Right lung (tissue), 5 donors: ENCODE measurements around the gene ARHGAP26. TPM values are rescaled to one million over a fixed set of nuclear protein-coding genes. Genes with fewer than 3 reads are reported as not detected.

ENCODE experiments used
- DNase-seq, 2 donors: peaks; one replicate each; pipeline ENCODE4 v3.0.0-alpha.2; 2013
- polyA plus RNA-seq, 5 donors: library from polyadenylated mRNA; unstranded; fragments of 120-200 nt; gene quantifications; one replicate each; pipeline versions ENCODE4 v1.2.1 to v1.2.3, GENCODE V29; 2013; ENCODE audit warnings: inconsistent platforms in 1 of 5, low replicate concordance in 1 of 5; ENCODE audit not compliant: insufficient read length in 5 of 5, insufficient read depth in 1 of 5

The ARHGAP26 gene
- polyA plus RNA-seq, 5 donors, result 7.8 to 16.4 (median 14.2) TPM

DNA sequence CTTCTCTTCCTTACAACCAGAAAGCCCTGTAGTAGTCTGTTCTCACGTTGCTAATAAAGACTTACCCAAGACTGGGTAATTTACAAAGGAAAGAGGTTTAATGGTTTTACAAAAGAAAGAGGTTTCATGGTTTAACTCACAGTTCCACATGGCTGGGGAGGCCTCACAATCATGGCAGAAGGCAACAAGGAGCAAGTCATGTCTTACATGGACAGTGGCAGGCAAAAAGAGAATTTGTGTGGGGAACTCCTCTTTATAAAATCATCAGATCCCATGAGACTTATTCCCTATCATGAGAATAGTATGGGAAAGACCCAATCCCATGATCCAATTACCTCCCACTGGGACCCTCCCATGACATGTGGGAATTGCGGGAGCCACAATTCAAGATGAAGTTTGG lies 468.4 kb downstream of the ARHGAP26 start:
- no peak for DNase-seq

DNA sequence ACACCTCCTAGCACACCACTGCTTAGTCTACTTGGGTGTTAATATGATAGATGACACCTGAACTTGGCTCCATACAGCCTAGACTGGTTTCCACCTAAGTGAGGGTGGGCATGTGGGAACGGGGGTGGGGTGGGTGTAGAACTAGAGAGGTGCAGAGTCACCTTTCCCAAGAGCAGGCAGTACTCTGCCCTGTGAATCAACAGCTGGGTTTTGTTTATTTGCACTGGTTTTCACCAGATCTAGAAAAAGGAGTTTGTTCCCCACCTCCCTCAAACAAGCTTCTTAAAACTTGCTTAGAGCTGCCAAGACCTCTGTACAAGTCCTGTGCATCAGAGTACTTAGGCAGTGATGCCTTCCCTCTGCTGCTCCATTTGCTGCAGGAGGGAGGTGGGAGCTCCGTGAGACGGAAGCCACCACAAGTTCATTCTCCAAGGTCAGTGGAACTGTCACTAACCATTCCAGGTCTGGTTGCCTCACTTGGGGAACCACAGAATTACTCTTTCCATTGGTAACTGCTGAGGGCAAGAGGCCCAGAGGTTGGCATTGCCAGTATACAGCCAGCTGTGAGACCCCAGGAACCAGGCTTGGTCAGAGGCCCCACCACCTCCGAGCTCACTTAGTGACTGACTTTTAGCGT lies 469.8 kb downstream of the ARHGAP26 start:
- no peak for DNase-seq

DNA sequence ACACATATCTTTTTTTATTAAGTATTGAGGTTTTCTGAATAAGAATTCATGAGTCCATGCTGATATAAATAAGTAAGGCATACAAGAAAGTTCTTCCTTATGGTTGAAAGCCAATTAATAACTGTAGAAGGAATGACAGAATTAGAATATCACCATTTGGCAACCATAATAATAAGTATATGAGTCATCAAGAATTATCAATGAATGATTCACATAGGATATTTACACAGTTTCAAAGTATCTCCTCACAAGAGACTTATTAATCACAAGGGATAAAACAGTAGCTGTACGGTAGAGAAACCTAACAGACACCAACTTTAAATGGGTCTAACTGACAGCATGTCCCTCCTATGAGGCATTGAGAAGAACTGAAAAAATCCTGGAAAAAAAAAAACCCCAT lies 471.7 kb downstream of the ARHGAP26 start:
- DNase-seq, result no peak

DNA sequence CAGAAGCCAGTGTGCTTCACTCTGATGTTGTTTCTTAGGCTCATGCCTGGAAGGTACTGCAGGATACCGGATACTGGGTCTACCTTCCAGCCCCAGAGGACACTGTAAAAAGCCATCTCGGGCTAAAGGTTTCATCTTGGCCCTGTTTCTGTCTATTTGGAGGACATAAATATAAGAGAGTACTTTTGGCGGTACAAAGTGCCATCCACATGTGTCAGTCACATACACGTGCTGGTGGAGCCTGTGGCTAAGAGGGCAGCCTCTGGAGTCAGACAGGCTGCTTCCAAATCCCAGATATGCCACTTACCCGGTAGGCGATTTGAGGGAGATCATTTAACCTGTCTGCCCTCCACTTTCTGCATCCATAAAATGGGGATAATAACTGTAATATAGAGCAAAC lies 472.9 kb downstream of the ARHGAP26 start:
- DNase-seq, result no peak

DNA sequence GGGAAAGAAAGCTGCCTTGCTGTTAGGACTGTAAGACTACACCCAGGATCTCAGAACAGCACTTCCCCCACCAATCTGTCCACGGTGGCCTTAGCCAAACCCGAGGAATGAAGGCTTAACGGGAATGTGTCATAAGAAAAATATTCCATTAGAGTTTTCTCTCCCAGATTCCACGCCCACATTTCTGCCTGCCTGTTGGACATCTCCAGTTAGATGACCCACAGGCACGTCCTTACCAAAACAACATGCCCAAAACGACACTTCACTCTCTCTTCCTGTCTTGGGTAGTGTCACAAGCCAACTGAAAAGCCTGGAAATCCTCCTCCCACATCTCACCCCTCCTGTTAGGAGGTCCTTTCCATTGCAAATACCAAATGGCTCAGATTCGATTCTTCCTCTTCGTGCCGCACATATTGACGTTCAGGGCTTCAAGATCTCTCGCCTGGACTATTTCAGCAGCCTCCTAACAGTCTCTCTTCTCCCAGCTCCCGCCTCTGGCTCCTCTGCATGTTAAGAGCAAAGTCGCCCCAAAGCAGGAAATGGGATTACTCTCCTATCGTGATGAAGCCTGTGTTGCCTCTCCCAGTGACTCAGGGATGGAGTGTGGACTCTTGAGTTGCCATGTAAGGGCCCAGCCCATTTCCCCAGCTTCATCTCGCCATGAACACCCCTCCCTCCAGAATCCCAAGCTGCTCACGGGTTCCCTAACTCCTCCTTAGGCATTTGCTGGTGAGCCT lies 474.0 kb downstream of the ARHGAP26 start:
- DNase-seq, result no peak

DNA sequence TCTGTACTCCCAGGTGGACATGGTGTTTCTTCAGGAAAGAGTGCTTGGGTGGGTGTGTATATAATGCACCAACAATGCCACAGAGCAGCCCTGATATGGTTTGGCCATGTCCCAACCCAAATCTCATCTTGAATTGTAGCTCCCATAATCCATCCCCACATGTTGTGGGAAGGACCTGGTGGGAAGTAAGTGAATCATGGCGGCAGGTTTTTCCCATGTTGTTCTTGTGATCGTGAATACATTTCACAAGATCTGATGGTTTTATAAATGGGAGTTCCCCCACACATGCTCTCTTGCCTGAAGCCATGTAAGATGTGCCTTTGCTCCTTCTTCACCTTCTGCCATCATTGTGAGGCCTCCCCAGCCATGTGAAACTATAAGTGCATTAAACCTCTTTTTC lies 474.8 kb downstream of the ARHGAP26 start:
- DNase-seq, result no peak

DNA sequence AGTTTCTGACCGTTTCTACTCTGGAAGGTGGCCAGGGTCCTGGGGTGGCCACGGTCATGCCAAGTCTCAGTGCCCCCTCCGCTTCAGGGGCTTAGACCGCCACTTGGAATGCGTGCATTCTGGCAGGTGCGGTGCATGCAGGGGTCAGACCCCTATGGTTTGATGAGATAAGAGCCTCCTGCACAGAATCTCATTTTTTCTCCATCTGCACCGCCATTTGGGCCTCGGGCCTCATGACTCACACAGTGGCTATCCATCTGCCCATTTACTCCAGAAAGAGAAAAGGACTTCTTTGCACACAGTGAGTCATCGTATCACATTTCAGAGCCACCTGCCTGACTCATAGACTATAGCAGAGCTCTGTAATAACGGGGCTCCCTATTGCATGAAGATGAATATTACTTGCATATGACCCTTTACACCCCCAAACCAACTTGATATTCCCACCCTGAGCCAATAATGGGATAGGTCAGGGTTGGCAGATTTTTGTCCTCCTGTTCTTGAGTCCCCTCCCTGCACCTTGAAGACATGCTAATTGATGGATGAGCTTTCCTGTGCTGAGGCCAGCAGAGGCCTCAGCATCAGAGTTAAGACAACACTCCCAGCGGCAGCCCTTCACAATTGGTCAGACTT lies 475.9 kb downstream of the ARHGAP26 start:
- no peak for DNase-seq

DNA sequence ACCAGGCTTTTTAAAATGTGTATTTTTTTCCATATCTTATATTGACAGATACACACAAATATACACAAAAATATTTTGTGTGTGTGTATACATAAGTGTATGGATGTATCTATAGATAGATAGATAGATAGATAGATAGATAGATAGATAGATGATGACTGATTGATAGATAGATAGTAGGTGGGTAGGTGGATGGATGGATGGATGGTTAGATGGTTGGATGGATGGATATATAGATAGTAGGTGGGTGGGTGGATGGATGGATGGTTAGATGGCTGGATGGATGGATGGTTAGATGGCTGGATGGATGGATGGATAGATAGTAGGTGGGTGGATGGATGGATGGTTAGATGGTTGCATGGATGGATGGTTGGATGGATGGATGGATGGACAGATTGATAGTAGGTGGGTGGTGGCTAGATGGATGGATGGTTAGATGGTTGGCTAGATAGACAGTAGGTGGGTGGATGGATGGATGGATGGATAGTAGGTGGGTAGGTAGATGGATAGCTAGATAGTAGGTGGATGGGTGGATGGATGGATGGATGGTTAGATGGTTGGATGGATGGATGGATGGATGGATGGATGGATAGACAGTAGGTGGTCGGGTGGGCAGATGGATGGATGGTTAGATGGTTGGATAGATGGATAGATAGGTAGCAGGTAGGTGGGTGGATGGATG lies 477.1 kb downstream of the ARHGAP26 start:
- no peak for DNase-seq

DNA sequence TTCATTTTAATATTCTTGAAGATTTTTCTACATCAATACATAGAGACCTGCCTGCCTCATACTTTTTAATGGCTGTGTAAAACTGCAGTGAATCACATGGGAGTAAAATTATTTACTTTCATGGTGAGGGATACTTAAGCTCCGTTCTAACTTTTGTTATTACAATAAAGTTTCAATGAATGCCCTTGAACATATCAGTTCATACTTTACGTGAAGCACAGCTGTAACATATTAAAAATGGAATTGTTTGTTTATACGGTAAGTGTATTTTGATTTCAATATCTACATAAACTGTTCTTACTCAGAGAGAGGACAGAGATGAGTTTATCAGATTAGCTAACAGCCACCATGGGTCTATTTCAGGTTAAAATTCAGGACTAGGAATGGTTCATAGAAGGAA lies 478.2 kb downstream of the ARHGAP26 start:
- DNase-seq, result no peak

DNA sequence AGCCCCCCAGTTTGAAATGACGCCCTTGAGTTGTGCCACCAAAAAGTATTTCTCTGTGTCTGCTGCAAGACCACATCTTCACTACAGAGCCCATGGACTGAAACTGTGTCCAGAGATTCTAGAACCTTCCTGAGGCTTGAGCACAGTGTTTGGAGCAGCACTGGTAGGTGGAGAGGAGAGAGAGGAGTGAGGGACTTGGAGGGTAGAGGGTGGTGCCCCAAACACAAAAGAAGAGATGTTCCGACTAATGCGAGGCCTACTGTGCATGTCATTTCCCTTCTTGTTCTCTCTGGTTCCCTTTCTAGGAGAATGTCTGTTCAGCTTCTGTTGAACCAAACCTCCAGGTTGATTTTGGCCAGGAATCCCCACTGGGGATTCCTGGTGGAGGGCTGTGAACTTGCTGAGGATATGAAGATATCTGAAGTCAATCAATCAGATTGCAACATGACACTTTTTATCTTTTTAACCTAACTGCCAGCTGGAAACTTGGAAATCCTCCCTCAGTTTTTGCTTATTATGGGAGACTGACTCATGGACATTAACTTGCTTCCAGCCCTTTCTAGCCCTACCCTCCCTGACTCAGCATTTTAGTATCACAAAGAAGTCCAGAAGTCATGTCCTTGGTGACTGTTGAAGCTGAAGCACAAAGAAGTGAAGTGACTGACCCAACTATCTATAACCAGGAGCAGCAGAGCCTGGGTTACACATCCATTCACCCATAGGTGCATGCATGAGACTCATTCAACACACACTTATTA lies 478.8 kb downstream of the ARHGAP26 start:
- no peak for DNase-seq

DNA sequence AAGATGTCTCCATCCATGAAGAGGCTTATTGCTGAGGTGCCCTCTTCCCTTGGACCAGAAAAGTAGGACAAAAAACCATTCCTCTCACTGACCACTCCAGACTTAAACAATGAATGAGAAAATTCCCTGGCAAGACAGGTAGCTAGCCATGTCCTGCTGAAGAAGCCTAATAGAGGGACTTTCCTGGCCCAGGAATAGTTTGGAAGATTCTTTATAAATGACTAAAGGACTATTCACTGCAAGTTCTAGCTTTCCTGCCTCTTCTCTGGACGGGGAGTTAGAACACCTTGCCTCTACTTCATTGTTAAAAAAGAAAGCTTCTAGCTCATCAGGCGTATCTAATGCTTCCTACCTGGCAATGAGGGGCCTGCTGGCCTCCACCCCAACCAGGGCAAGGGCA lies 479.7 kb downstream of the ARHGAP26 start:
- no peak for DNase-seq

DNA sequence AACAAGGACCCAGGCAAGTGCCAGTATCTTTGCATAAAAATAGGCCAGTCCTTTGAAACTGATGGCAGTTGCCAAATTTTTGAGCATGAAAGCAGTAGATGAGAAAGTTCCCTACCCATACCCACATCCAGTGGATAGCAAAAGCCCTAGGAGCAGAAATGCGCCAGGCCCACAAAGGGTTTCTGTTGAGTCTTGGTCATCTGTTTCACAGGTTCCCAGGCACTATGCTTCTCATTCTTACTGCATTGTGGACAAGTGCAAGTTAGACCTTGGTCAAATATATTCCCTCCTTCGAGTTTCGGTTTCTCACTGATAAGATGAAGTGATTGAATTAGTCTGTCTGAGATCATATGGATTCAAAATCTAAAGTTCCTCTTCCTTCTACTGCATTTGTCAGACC lies 481.0 kb downstream of the ARHGAP26 start:
- no peak for DNase-seq

DNA sequence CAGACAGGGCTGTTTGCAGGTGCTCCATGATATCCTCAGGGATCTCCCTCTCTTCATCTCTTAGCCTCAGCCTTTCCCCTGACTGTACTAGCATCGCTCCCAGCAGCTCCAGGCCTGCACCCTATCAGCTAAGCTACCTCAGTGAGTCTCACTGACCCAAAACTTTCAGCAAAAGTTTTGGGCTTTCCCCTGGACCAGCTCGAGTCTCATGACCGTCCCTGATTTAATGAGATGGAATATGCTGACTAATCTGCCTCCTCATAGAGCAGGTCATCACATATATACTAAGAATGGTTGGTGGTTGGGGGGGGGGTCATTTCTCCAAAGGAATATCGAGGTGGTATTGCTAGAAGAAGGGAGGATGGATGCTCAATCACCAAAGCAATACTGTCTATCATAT lies 481.8 kb downstream of the ARHGAP26 start:
- no peak for DNase-seq

DNA sequence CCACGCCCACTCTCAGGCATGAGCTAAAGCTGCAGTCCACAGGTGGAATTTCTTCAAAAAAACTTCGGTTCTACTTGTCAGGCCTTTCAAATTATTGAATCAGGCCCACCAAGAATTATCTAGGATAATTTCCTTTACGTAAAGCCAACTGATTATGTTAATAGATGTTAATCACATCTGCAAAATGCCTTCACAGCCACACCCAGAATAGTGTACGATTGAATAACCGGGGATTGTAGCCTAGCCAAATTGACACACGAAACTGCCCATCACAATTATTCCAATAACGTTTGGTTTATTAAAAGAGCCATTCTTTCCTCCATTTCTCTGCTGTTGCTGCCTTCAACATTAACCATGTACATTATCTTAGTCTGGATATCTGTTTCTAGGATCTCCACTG lies 484.6 kb downstream of the ARHGAP26 start:
- no peak for DNase-seq

DNA sequence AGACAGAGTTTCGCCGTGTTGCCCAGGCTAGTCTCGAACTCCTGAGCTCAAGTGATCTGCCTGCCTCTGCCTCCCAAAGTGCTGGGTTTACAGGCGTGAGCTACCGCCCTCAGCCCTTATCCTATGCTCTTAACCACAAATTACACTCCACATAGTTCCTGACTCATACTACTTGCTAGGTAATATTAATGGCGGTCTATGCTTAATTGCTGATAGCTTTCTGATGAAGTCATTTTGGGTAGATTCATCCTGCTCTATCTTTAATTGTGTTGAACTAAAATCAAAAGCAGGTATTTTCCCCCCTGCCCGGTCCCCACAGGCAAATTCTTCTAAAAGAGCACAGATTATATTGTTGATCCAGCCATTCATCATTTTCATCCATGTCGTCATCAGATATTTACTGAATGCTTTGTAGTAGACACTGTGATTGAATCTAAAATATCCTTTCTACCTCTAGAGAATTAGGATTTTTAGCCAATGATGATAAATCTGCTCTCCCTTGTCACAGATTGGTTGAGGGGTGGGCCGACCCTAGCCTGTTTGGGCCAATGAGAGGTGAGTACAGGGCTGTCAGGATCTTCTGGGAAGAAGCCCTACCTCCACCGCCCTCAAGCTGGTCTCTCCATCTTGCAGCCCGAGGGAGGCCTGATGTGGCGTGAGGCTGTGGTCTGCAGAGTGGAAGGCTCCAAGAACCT lies 488.5 kb downstream of the ARHGAP26 start:
- no peak for DNase-seq

DNA sequence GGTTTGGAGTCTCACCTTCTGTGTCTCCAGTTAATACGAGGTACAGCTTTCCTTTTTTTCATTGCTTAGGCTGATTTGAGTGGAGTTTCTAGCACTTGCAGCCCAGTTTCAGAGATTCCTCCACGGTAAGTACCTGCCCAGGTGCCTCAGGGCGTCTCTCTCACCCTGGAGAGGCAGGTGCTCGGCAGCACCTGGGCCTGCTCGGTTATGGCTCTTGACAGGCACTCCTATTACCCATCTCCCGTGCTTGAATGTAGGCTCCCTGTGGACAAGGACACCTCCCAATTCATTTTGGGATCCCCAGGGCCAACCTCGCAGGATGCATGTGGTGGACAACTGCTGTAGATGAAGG lies 489.1 kb downstream of the ARHGAP26 start:
- DNase-seq, result no peak

DNA sequence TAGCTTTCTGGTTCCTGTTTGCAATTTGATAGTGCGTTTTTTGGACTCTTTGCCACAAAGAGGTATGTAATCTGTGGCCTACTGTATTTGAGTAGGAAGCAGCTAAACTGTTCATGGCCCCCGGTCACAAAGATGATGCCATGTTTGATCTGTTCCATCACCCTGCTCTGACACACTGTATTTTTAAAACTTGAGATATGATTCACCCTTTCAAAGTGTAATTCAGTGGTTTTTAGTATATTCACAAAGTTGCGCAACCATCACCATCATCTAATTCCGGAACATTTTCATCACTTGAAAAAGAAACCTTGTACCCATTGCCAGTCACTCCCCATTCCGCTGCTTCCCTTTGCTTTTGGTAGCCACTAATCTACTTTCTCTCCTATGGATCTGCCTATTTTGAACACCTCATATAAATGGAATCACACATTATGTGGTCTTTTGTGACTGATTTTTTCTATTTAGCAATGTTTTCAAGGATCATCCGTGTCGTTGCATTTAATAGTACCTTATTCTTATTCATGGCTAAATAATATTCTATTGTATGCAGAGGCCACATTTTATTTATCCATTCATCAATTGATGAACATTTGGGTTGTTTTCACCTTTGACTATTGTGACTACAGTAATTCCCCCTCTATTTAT lies 491.7 kb downstream of the ARHGAP26 start:
- DNase-seq, result no peak

DNA sequence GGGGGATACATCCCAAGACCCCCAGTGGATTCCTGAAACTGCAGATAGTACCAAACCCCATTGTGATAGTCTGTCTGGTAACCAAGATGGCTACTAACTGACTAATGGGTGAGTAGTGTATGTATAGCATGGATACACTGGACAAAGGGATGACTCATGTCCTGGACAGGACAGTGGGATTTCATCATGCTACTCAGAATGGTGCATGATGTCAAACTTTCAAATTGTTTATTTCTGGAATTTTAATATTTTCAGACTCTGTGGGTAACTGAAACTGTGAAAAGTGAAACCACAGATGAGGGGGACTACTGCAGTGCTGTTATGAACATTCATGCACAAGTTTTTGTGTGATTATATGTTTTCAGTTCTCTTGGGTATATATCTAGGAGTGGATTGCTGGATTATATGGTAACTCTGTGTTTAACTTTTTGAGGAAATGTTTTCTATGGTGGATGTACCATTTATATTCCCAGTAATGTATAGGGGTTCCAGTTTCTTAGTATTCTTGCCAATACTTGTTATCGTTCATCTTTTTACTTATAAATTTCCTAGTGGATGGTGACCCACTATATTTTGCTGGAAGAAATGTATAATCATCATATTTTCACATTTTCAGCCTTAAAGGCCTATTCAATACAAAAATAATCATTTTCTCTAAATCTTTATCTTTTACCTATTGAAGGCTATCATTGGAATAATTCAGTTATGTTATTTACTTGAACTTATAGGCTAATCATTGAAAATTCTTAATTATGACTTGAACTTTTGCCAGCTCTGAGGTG lies 492.4 kb downstream of the ARHGAP26 start:
- no peak for DNase-seq

DNA sequence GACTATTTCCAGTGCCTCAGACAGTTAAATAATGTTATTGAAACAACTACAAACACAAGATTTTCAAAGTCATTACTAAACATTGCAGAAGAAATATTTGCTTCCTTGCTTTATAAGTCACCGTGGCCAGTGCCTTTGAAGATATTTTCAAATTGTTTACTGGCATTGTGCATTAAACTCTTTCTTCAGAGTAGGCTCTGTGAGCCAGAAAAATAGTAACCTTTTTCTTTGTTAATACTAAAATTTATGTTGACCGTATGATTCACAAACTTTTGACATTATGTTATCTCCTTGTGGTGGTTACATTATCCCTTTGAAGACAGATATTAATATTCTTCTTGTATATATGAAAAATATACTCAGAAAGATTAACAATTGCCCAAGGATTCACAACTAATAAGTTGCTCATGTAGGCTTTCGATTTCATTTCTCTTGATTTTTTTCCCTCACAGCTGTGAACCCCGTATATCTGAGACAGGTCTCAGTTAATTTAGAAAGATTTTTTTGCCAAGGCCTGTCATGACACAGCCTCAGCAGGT lies 493.2 kb downstream of the ARHGAP26 start:
- DNase-seq, result no peak

DNA sequence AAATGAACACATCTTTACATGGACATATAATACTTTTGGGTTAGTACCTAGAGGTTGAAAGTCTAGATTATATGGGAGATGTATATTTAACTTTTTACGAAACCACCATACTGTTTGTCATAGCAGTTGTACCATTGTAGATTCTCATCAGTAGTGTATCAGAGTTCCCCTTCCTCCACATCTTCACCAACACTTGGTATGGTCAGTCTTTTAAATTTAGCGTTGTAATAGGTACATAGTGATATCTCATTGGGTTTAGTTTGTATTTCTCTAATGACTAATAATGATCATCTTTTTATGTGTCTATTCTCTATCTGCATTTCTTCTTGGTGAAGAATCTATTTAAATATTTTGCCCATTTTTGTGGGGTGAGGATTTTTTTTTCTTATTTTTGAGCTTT lies 495.8 kb downstream of the ARHGAP26 start:
- no peak for DNase-seq
